GM20431 (cell line): ENCODE measurements around the gene HSD17B11.
"Not testable (repeated sequence)": the region's sequence is repeated elsewhere in the genome, so short reads cannot be mapped to it uniquely, and the experiment has no call there.

Experiments
- in situ Hi-C: fragments of 300-500 bp; cut with MseI, MboI; formaldehyde crosslinking; loops from one replicate; pipeline ENCODE4 v1.15.0; 2020; ENCODE audit warnings: low sequenced_read_pairs; ENCODE audit not compliant: unreplicated experiment

HSD17B11 gene

GRCh38 chr4:87406462-87406861 is 15.5 kb upstream of the HSD17B11 start:
- in situ Hi-C loops: no loop called here

GRCh38 chr4:87405211-87405820 is 14.3 kb upstream of the HSD17B11 start:
- in situ Hi-C loops: no loop called here

- in situ Hi-C loops: not testable (repeated sequence)
Measured at GRCh38 chr4:87403732-87404131, 12.7 kb upstream of the HSD17B11 start.

GRCh38 chr4:87399954-87400353 is 9.0 kb upstream of the HSD17B11 start:
- in situ Hi-C loops: no loop called here

DNA sequence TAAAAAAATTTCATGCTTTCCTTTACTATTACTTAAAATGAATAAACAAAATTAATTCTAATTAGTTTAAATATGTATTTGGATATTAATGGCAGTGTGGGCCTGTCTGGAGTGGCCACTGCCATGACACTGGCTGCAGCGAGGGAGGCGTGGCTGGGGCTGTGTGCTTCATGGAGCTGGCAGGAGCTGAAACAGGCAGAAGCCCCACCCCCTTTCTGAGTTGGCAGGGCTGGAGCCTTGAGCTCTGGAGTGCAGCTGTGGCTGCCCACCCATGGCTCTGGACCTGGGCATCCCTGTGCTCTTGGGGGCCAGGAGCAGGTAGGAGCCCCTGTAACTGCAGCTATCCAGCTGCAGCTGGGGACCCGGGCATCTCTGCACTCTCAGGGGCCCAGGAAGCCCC is 8.2 kb upstream of the HSD17B11 start:
- in situ Hi-C loops: no loop called here

GRCh38 chr4:87395851-87396250 is 4.9 kb upstream of the HSD17B11 start:
- in situ Hi-C loops: not testable (repeated sequence)

DNA sequence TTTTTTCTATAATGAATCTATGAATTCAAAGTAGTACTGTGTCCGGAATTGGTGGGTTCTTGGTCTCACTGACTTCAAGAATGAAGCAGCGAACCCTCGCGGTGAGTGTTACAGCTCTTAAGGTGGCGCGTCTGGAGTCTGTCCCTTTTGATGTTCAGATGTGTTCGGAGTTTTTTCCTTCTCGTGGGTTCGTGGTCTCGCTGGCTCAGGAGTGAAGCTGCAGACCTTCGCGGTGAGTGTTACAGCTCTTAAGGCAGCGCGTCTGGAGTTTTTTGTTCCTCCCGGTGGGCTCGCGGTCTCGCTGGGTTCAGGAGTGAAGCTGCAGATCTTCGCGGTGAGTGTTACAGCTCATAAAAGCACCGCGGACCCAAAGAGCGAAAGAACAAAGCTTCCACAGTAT is 4.1 kb upstream of the HSD17B11 start:
- in situ Hi-C loops: not testable (repeated sequence)

DNA sequence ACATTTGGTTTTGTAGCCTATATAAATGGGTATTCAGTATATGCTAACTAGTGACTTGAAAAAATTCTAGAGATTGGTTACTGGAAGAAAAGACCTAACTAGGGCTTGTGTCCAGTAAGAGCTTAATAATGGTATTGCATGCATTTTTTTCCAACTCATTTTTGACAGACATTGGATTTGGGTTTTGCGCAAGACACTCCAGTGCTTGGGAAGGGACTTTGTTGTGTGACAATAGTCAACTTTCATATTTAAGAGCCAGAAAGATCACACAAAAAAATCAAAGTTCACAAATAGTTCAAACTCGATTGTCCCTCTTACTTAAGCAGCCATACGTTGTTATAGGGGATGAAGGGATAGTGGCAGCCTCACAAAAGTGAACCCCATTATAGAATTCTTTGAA is 1.2 kb upstream of the HSD17B11 start:
- in situ Hi-C loops: no loop called here

DNA sequence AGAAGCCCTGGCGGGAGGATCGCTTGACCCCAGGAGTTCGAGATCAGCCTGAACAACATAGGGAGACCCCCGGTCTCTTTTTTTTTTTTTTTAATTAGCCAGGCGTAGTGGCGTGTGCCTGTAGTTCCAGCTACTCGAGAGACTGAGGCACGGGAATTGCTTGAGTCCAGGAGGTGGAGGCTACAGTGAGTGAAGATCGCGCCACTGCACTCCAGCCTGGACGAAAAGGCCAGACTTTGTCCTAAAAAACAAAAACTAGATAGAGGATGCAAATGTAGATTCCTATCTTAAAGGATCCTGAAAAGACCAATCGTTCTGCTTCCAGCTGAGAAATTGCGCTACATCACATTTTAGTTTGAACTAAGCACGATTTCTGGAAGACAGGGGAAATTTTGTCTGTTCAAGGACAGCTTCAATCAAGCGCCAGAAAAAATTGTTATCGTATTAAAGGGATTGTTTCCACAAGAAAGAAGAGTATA is 627 bp upstream of the HSD17B11 start:
- in situ Hi-C loops: no loop called here

- in situ Hi-C loops: no loop called here
Measured at GRCh38 chr4:87390551-87390890, 467 bp downstream of the HSD17B11 start.

GRCh38 chr4:87390055-87390454 is 933 bp downstream of the HSD17B11 start:
- in situ Hi-C loops: not testable (repeated sequence)

GRCh38 chr4:87388901-87389300 is 2.1 kb downstream of the HSD17B11 start:
- in situ Hi-C loops: no loop called here

DNA sequence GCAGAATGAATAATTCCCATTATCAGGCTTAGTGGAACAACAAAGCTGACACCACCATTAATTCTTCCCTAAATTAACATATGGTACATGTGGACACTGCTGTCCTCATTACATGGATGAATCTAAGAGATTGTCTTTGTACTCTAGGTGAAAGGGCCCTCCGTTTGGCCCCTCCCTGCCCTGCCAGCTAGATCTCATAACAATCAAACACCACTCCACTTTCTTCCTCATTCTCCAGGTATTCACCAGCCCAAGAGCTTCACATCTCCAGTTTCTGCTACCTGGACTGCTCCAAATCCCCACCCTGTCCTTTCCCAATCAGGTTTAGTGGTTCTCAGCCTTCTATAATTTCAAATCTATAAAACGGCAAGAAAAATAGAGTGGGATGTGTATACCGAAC is 3.8 kb downstream of the HSD17B11 start:
- in situ Hi-C loops: no loop called here

GRCh38 chr4:87384466-87385132 is 6.4 kb downstream of the HSD17B11 start:
- in situ Hi-C loops: not testable (repeated sequence)

- in situ Hi-C loops: no loop called here
Measured at GRCh38 chr4:87382931-87383330, 8.1 kb downstream of the HSD17B11 start.

- in situ Hi-C loops: no loop called here
Measured at GRCh38 chr4:87382116-87382515, 8.9 kb downstream of the HSD17B11 start.

DNA sequence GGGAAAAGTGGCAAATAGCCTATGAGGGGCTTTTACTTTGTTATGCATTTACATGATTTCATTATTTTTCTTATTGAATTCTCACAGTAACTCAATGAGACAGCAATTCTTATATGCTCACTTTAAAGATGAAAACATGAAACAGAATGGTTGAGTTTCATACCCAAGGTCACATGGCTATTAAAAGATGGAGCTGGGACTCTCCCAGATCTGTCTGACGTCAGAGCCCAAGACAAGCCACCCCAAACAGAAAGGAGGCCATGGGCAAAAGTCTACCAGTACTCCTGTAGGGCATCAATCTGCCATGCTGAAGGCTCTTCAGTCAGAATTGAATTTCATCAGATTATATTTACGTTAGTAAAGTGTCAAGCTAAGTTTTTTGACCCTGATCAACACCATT is 13.2 kb downstream of the HSD17B11 start:
- in situ Hi-C loops: no loop called here

DNA sequence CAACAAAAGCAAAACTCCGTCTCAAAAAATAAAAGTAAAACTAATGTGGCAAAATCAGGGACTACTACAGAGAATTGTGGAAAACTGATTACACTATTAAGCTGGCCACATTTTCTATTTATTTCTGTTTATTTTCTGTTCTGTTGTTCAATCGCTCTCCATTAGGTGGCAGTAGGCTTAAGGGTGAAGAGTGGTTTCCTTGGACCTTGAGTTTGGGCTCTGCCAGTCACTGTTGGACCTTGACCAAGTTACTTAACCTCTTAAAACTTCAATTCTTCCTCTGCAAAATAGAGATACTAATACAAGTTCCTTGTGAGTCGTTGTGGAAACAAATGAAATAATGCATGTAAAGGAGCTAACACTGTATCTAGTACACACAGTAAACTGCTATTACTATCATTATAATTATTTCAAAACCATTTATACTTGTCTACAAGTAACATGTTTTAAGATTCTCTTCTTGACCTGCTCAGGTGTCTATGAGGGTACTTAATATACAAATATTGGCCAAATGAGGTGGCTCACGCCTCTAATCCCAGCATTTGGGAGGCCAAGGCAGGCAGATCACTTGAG is 15.2 kb downstream of the HSD17B11 start:
- in situ Hi-C loops: no loop called here

DNA sequence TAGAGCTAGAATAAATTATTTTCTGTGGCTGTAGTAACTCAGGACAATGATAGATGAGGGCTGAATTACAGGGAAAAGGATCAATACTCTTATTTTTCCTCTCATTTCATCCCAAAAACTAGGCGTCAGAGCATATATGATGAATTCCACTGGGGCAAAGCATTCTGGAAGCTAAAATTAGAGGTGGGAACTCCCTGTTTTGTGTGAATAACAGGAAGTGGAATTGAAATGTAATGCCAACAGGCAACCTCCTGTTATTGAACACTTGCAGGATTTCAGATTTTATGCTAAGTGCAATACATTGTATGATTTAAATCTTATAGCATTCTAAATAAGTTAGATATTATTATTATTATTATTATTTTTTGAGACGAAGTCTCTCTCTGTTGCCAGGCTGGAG is 20.9 kb downstream of the HSD17B11 start:
- in situ Hi-C loops: loop anchor here (25.0 kb wide), 1 partner anchor 92 kb away; no protein-coding TSS in a partner anchor

GRCh38 chr4:87366521-87367162 is 24.3 kb downstream of the HSD17B11 start:
- in situ Hi-C loops: loop anchor here (25.0 kb wide), 1 partner anchor 96 kb away; no protein-coding TSS in a partner anchor

DNA sequence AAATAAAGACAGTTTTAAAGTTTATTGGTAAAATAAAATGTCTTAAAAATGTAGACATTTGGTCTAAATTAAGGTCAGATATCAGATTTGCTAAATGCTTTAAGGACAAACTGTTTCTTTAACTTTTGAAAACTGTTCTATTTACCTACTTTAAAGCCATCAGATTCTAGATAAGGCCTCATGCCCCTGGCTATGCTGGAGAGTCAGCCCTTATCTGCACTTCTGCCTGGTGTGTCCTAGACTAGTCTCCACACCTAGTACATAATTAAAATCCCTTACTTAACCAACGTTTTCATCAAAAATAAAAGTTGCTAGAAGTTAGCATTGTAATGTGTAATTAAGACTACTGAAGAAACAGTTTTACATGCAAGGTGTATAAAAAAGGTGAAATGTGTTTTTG is 25.6 kb downstream of the HSD17B11 start:
- in situ Hi-C loops: loop anchor here (25.0 kb wide), 1 partner anchor 97 kb away; no protein-coding TSS in a partner anchor
